GOT3 (cell line): Measurements from ENCODE around the gene PPP1R36.
"Not testable (repeated sequence)": the region's sequence is repeated elsewhere in the genome, so short reads cannot be mapped to it uniquely, and the experiment has no call there.

Experiments used
- DNase-seq: peaks from one replicate; lab custom pipeline; 2025; ENCODE audit warnings: mixed read lengths; lab: John Stamatoyannopoulos, UW

The PPP1R36 gene

DNA sequence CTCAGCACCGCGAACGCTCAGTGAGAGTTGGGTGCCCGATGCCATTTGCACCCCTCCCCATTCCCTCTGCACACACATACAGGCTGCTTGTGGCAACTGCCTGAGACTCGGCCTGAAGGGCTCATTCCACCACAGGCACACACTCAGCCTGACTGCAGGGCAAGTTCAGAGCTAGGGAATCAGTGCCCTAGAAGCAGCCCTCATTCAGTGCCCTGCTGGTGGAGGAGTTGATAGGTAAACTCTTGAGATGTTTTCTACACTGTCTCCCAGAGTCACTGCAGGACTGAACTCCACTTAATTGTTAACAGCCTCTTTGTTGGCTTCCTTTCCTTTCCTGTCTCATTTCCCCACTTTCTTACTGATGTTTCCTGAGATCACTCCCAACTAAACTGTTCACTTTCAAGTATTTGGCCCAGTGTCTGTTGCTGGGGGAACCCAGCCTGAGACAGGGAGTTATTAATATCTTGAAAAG is 16.9 kb downstream of the PPP1R36 start:
- no peak for DNase-seq

DNA sequence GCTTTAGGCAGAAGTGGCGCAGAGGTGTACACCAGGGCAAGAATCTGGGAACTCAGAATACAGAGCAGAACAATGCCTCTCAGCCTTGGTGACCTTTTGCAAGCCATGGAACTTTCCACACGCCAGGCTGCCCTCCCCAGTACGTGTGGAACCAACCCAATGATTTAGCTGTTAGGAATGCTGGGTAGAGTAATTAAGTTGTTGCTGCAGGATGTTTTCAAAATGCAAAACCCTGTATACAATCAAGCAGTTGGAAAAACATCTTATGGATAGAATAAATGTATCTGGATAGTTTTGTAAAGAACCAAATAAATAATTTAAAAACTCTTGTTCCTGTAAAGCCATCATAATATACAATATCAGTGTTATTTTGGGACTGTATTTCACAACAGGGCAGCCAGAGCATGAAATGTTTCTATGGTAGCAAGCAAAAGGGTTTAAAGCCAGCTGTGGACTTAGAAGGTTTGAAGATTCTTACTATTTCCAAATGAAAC is 19.4 kb downstream of the PPP1R36 start:
- no peak for DNase-seq

DNA sequence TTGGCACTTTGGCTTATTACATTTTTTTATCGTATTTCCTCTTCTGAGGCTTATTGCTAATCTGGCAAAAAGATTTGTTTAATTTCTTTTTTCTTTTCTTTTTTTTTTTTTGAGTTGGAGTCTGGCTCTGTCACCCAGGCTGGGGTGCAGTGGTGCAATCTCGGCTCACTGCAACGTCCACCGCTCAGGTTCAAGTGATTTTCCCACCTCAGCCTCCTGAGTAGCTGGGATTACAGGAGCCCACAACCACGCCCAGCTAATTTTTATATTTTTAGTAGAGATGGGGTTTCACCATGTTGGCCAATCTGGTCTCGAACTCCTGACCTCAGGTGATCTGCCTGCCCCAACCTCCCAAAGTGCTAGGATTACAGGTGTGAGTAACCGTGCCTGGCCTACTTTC is 19.9 kb downstream of the PPP1R36 start:
- DNase-seq: not testable (repeated sequence)

DNA sequence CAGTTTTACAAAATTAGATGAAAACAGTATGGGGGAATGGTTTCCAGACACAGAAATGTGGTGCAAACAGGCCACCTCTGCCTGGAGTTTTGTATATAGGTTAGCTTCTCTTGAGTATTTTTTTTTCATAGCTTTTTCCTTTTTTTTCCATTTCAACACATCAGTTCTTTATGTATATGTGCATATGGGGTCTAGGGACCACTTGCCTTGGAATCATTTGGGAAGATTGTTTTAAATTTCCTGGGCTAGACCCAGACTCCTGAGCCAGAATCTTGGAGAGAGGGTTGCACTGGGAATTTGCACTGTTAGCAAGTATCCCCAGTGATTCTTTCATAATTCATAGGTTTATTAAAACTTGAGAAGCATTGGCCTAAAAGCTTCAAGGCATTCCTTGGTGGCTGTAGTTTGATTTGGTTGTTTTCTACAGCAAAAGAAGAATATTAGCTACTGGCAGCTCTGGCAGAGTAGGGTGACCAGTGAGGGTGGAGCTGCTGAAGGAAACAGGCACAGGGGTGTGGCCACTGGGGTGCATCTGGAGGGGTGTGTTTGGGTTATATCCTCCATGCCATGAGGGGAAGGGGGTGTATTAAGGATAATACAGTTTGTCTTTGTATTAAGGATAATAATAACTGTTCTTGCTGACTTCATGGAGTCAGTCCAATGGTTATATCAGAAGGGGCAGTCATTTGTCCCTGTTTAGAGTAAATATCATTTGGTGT is 22.8 kb downstream of the PPP1R36 start:
- DNase-seq: no peak

DNA sequence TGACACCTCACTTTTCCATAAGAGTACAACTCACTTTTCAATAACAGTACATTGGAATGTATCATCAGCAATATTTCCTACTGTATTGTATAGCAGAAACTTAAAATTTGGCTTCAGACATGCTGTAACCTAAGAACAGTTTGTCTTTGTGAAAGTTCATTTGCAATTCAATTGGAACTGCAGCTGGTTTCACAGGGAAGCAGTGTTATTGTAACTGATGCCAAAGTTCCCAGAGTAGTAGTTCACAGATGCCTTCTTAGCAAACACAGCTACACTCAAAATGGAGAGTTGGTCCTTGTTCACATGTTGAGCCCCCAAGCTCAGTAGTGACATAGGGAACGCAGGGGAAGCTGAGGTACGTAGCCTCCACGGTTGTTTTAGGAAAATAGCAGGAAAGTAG is 23.3 kb downstream of the PPP1R36 start:
- DNase-seq: no peak

DNA sequence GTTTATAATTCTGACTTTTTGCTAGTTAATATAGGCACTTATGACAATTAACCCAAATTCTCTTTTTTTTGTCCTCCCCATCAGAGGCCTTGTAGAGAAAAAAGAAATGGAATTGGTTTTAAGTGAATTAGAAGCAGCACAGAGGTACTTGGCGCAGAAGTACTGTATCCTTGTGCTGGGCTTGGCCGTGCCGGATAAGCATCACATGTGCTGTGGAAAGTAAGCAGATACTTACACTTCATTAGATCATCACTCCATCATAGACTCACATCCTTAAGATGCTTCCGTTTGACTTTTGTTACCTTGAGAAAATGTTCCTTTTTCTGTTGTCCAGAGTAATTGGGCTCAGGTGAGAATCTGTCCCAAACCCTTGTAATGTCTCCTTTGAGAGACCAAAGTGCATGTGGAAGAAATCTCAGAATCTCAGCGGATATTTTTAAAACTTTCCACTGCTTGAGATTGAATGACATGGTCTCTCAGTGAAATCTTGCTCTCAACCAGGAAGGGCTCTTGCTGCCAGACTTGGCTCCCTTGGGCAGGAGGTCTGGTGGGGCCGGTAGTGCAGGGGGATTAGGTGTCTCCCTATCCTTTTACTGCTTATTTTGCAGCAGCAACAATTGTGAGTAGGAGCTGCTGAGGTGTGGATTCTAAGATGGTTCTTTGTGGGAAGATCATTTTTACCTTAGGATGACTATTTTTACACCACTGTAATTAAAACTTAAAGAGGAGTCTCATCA is 24.8 kb downstream of the PPP1R36 start:
- DNase-seq: no peak

DNA sequence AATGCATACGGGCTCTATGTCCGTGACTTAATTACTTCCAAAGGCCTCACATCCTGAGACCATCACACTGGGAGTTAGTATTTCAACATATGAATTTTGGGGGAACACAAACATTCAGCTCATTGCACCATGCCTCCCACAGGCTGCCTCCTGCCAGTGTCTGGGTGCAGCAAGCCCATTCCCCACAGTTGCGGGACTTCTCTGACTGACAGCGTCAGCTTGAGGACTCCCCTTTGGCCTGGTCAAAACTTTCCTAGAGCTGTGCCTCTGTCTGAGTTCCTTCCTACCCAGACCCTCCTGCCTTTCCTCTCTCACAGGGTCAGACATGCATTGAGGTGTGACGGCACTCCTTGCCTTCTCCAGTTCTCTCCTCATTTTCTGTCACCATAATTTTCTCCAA is 27.4 kb downstream of the PPP1R36 start:
- no peak for DNase-seq

DNA sequence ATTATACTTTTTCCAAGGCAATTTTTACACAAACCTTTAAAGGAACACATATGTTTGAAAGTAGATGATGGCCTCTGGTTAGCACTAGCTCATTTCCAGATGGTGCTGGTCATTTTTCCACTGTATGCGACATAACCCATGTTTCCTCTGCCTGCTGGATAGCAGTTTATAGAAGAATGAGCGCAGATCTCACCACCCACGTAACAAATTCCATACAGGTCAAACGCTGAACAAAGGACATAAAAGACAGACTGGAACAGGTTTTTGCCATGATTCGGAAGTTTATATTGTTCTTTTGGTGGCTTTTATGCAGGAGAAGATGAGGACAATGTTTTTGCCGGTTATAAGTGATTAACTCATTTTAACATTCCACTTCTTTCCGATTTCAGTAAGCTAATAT is 30.7 kb downstream of the PPP1R36 start:
- DNase-seq: no peak

DNA sequence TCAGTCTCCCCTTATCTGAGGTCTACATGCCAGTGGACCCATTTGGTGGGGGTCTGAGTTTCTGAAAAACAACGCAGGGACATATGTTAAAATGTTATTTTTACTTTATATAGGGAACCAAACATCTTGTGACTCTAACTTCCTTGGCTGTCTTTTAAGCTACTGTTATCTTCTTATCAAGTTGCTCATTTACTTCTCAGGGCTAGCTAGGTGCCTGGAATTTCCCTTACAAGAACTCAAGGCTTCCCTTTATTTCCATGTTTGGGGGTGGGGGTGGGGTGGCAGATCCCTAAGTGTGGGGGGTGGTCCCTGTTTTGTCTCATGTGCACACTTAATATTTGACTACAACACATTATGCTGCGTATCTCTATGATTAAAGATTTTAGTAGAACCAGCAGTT is 31.6 kb downstream of the PPP1R36 start:
- no peak for DNase-seq

DNA sequence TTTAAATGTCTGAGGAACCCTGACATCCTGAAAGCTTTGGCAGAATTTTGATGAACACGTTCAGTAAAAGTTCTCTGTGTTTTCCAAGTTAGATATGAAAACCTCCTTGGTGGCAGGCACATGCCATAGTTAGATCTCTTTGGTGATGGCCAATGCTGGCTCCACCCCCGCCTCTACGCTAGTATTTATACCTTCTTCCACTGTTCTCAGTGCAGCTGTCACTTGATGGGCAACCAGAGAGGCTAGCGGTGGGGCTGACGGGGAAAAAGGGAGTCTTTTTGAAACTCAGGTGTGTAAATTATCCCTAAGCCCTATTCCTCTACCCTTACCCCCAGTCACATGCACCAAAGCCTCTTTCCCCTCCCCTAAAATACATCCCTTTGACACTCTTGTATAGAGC is 32.1 kb downstream of the PPP1R36 start:
- DNase-seq: no peak

DNA sequence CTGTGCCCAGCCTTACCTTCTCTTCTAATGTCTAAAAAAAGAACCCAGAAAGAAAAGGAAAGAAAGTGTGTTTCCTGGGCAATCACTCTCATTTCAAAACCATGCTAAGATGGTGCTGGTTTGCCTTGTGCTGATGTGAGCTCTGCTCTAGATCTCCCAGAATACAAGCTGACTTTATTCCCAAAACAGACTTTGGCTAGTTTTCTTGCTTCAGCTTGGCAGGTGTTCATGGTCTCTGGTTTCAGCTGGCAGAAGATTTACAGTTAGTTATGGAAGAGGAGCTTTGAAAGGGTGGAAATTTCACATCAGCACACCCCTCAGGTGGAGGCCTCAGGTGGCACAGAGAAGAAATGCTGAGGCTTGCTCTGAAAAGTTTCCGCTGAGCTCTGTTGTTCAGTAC is 34.4 kb downstream of the PPP1R36 start:
- no peak for DNase-seq

DNA sequence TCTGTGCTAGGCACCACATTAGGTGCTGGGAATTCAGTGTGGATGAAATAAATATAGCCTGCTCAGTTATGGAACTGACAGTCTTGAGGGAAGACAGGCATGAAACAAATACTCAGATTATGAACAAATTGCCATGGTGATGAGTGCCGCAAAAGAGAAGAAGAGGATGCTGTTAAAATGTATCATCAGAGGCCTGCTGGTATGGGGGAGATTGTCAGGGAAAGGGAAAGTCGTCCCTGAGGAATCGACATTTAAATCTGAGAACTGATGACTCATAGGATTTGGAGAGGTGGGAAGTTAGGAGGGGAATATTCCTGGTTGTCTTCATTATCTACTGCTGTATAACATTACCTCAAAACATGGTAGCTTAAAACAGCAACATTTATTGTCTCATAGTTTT is 42.0 kb downstream of the PPP1R36 start:
- DNase-seq: no peak

DNA sequence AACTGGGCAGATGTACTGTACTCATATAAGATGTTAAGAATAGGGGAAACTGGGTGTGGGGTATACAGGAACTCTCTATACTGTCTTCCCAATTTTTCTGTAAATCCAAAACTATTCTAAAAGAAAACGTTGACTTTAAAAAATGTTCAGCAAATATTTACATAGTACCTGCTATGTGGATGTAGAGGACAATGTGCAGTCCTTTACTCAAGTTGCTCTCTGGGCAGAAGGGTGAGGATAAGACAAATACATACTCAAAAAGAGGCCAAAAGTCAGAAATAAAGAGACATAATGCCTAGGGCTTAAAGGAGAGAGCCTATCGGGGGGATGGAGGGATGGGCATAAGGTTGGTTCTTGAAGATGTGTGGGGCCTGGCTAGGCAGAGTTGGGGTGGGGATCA is 44.7 kb downstream of the PPP1R36 start:
- no peak for DNase-seq

DNA sequence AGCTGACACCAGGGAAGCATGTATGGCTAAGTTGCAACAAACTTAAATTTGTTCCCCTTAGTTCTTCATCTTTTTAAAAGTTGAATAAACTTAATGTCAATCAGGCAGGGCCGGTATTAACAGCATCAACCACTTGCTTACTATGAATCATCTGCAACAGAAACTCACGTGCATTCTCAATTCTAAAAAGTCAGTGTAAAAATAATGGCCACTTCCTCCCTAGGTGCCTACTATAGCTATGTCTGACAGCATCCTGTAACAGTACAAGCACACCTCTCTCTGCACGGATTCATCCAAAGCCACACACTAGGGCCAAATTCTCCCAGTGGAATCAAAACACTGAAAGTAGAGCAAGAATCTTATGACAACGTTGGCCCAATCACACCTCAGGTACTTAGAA is 48.6 kb downstream of the PPP1R36 start:
- DNase-seq: no peak

DNA sequence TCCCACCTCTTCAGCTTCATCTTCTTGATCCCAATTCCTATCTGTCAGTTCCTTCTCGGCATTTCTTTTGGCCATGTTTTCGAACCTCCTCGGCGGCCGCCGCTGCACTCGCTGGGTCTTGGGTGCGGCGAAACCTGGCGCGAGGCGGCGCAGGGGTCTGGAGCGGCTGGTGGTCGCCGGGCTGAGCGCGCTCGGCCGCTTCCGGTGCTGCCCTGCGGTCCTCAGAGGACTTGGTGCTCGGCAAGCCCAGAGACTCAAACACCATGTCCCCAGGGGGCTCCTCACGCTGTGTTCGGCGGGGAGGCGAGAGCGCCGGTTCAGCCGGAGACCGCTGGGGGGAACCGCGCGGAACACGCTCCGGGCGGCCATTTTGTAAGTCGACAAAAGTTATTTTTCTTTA is 51.8 kb downstream of the PPP1R36 start:
- DNase-seq: no peak

DNA sequence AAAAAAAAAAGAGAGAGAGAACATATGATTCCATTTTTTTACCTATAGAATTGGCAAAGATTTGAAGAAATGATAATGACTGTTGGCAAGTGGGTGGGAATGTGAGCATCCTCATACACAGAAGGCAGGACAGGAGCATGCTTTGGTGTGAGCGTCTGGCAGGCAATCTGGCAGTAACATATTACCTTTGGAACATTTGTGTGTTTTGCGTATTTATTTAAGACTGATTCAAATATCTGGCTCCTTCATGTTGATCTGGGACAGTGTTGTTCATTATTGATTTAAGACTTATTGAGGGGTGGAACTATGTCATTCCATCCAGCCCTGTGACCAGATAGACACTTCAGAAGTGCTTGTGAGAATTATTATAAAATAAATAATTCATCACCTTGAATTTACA is 53.1 kb downstream of the PPP1R36 start:
- DNase-seq: no peak

DNA sequence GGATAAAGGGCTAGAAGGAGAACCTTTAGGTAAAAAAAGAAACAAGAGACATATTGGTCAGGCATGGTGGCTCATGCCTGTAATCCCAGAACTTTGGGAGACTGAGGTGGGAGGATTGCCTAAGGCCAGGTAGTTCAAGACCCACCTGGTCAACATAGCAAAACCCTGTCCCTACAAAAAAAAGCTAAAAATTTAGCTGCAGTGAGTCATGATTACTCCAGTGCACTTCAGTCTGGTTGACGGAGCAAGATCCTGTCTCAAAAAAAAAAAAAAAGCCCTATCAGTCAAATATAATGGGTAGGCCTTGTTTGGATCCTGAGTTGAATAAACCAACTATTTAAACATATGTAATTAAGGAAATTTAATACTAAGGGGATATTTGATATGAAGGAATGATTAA is 54.2 kb downstream of the PPP1R36 start:
- no peak for DNase-seq

DNA sequence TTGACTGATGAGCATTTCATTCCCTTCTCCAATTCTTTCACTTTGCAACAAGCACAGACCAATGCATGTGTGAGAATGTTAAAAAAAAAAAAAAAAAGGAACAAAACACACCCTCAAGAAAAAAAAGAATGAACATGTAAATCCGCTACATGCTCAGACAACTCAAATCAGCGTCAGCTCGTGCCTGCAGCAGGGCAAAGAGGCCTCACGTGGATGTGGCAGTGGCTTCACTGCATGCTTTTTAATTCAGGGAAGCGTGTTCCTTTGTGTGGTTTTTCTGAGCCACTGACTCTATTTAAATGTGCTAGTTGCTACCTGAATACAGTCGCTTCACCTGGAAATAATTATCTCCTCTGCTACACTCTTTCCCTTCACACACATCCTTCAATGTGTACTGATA is 55.1 kb downstream of the PPP1R36 start:
- no peak for DNase-seq

DNA sequence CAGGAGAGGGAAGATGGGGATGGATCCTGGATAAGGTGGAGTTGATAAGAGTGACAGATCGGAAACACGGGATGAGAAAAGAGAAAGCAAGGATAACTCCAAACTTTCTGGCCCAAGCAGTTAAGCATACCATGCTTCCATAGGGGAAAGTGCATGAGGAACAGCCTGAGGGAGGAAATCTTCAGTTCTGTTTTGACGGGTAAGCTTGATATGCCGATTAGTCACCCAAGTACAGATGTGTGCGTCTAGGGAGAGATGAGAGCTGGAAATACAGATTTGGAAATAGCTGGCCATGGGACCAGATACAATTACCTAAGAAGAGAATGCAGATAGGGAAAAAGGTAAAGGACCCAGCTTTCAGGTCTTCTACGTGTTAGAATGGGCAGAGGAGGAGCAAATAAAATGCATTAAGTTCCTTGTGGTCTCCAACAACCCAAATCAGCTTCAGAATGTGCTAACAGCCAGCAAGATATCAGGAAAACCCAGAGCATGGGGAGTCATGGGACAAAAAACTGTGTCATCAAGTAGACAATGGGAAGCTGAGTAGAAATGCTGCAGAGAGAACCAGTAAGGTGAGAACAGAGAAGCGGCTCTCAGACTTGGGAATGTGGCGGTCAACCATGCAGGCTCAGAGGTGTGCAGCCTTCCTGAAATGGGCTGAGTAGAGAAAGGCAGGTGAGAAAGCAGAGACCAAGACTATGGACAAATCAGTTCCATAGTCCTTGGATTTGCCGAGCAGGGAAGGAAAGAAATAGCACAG is 56.3 kb downstream of the PPP1R36 start:
- no peak for DNase-seq

DNA sequence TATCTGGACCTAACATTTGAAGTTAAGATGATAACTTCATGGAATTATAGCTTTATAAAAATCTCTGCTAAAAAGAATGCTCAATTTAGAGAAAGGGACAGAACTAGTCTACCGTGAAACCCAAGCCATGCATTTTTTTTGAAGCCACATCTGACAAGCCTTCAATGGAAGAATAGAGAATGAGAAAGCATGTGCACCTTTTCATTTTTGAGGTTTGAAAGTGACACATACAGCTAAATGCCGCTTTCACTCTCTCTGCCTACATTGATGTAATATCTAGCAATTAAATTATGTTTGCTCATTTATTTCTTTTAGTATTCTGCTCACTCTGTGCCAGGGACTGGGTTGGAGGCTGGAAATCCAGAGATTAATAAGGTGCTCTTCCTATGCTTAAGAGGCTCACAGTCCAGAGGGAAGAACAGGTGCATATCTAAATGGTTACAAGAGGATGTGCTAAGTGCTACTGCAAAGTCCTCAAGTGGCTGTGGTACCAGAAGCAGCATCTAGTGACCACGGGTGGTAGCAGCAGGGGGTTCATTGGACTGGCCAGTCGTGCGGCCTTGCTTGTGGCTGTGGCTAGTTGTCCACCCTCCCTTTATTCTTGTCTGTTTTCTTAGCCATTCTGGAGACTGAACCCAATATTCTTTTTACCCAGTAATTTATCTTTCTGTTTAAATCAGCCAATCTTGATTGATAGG is 60.4 kb downstream of the PPP1R36 start:
- DNase-seq: no peak

DNA sequence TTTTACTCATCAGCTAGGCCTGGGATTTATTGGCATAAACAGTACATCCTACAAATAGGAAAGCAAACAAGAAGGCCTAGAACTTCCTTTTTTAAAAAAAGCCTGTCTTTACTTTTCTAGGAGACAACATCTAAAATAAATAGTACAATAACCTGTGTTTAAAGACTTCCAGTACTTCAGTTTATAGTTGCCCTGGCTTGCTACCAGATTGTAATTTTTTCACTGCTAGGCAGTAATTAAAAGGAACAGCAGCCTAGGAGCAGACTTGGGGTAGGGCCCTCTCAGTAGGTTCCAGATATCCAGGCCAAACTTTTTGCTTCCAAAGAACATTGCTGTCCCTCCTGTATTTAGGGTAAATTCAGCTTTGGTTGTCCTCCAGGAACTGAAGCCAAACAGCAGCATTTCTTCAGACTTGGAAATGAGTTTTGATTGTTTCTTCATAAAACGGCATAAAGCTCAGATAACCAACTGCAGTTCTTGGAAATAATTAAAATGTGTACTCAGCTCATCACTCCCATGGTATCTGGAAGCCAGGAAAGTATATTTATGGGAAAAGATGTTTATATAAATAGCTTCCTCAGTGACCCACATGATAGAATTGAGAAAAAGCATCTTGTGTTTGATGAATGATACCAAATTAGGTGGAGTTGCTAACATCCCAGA is 61.7 kb downstream of the PPP1R36 start:
- no peak for DNase-seq

DNA sequence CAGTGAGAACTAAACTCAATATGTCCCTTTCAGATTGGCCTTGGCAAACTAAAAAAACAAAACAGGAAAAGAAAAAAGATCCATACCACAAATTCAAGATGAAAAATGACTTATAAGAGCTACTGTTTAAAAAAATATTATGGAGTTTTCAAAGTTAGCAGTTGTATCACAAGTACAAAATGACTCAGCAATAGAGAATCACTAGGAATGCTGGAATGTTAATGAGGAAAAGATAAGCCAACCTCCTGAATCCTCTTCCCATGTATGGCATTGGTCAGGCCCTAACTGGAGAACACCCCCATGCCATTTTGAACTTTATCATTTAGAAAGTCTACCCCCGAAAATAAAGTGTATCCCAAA is 62.2 kb downstream of the PPP1R36 start:
- DNase-seq: no peak
